ENCODE results near the gene PTCHD1. TPM values are rescaled to one million over a fixed set of nuclear protein-coding genes. Genes with fewer than 3 reads are reported as not detected.

PTCHD1 gene
- total and polyA plus RNA-seq, 2 of the 4 experiments (the other 2 are of a cell fraction), result not detected

DNA sequence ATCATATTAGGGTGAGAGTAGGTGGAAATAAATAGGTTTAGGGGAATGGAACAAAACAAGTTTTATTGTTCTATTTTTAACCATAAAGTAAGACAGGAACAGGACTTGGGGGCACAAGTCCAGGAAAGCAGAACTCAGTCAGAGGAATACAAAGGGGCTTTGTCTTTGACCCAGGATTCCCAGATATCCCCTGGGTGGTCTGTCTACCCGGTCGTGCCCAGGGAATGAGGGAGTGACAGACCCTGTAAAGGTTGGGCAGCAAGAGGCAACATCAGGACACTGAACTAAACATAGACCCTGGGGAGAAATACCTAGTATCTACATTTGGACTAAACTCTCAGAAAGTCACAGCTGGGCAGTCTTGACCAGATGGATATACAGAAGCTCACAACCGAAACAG lies 50.6 kb downstream of the PTCHD1 start:
- no peak overlapping the region for H2BK20ac ChIP-seq (ENCODE audit: low read depth, low read length)
- POLR2A ChIA-PET (ENCODE audit: unreplicated experiment), result no interaction called here
- TF ChIP-seq MAZ (IDR thresholded peaks at IDR 0.05; ENCODE audit: borderline replicate concordance, low read depth, low read length) (no peak), FOS (IDR thresholded peaks at IDR 0.05; ENCODE audit: low read depth, low read length) (no peak), CHD1 (IDR thresholded peaks at IDR 0.05; ENCODE audit: low read depth, low read length) (no peak), MXI1 (IDR thresholded peaks at IDR 0.05; ENCODE audit: borderline replicate concordance, low read depth, low read length) (no peak), POLR2A (IDR thresholded peaks at IDR 0.05; ENCODE audit: low read depth, low read length) (no peak), BHLHE40 (IDR thresholded peaks at IDR 0.05; ENCODE audit: low read depth, low read length) (no peak), SMC3 (IDR thresholded peaks at IDR 0.05; ENCODE audit: low read depth, low read length) (no peak), RFX5 (IDR thresholded peaks at IDR 0.05; ENCODE audit: low read depth, low read length) (no peak), NFE2L2 (IDR thresholded peaks at IDR 0.05; ENCODE audit: low read depth, low read length) (no peak), CEBPB (IDR thresholded peaks at IDR 0.05; ENCODE audit: low read depth, low read length) (no peak), MAFK (IDR thresholded peaks at IDR 0.05; ENCODE audit: low read depth, low read length) (no peak), RAD21 (IDR thresholded peaks at IDR 0.05; ENCODE audit: low read length) (no peak), RCOR1 (IDR thresholded peaks at IDR 0.05; ENCODE audit: insufficient replicate concordance, low read length) (no peak)
- TF ChIP-seq, protein P1, sequence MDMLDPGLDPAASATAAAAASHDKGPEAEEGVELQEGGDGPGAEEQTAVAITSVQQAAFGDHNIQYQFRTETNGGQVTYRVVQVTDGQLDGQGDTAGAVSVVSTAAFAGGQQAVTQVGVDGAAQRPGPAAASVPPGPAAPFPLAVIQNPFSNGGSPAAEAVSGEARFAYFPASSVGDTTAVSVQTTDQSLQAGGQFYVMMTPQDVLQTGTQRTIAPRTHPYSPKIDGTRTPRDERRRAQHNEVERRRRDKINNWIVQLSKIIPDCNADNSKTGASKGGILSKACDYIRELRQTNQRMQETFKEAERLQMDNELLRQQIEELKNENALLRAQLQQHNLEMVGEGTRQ (IDR thresholded peaks at IDR 0.05; ENCODE audit: low read depth, low read length), result no peak
- TF ChIP-seq, protein P2, sequence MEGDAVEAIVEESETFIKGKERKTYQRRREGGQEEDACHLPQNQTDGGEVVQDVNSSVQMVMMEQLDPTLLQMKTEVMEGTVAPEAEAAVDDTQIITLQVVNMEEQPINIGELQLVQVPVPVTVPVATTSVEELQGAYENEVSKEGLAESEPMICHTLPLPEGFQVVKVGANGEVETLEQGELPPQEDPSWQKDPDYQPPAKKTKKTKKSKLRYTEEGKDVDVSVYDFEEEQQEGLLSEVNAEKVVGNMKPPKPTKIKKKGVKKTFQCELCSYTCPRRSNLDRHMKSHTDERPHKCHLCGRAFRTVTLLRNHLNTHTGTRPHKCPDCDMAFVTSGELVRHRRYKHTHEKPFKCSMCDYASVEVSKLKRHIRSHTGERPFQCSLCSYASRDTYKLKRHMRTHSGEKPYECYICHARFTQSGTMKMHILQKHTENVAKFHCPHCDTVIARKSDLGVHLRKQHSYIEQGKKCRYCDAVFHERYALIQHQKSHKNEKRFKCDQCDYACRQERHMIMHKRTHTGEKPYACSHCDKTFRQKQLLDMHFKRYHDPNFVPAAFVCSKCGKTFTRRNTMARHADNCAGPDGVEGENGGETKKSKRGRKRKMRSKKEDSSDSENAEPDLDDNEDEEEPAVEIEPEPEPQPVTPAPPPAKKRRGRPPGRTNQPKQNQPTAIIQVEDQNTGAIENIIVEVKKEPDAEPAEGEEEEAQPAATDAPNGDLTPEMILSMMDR (conservative IDR thresholded peaks at IDR 0.05; ENCODE audit: low read depth, low read length), result no peak
- TF ChIP-seq, protein P3, sequence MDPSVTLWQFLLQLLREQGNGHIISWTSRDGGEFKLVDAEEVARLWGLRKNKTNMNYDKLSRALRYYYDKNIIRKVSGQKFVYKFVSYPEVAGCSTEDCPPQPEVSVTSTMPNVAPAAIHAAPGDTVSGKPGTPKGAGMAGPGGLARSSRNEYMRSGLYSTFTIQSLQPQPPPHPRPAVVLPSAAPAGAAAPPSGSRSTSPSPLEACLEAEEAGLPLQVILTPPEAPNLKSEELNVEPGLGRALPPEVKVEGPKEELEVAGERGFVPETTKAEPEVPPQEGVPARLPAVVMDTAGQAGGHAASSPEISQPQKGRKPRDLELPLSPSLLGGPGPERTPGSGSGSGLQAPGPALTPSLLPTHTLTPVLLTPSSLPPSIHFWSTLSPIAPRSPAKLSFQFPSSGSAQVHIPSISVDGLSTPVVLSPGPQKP (IDR thresholded peaks at IDR 0.05; ENCODE audit: borderline replicate concordance, low read depth, low read length), result no peak
- no peak overlapping the region for H3K4me2 ChIP-seq (ENCODE audit: low read depth, low read length)
- H4K91ac ChIP-seq (ENCODE audit: insufficient read depth, low read depth, low read length), result no peak overlapping the region
- H3K4me1 ChIP-seq (ENCODE audit: control insufficient read depth, insufficient read depth, low read length), result no peaks in the 10 kb centered on the region
- no peak overlapping the region for H2BK5ac ChIP-seq (ENCODE audit: low read depth, low read length, poor library complexity, severe bottlenecking)
- no CpG with 5 or more reads among the region's 3 CpGs for WGBS, 2 experiments (ENCODE audit: extremely low coverage in 2 of 2, insufficient read length in 1 of 2)
- DNase-seq, result no peak
- ATAC-seq (ENCODE audit: low read depth), result no peak
- CTCF ChIA-PET, result no interaction called here
- H3K27me3 ChIP-seq (ENCODE audit: control insufficient read depth, insufficient read depth, low read length), result no peaks in the 10 kb centered on the region
- H4K8ac ChIP-seq (ENCODE audit: low read depth in 2 of 2, low read length in 2 of 2), result no peak overlapping the region
- no peak overlapping the region for H4K5ac ChIP-seq (ENCODE audit: low read depth, low read length)
- no peak overlapping the region for H3K23ac ChIP-seq (ENCODE audit: low read depth, low read length)
- dilution Hi-C loops (cut with HindIII; ENCODE audit: low sequenced_read_pairs, unreplicated experiment) (no loop called here), in situ Hi-C loops (cut with MboI; ENCODE audit: low sequenced_read_pairs) (no loop called here), intact Hi-C loops (cut with micrococcal nuclease) (no loop called here)
- no peak overlapping the region for H2BK120ac ChIP-seq (ENCODE audit: low read depth, low read length)
- H3K56ac ChIP-seq (ENCODE audit: extremely low read depth, insufficient read depth, low read length), result no peak overlapping the region
- H3K14ac ChIP-seq (replicated peaks; ENCODE audit: low read depth, low read length), result no peak overlapping the region
- BruUV-seq (replicated peaks), result no TSS peak
- no peak overlapping the region for H3K4me3 ChIP-seq (ENCODE audit: insufficient read depth, low read depth, low read length)
- no peak overlapping the region for H3K18ac ChIP-seq (ENCODE audit: low read depth, low read length)
- H3K9ac ChIP-seq (ENCODE audit: low read depth, low read length), result no peak overlapping the region
- H2AK5ac ChIP-seq (ENCODE audit: low read depth, low read length), result no peak overlapping the region
- no peaks in the 10 kb centered on the region for H4K20me1 ChIP-seq (ENCODE audit: insufficient read depth, low read length)
- H2BK15ac ChIP-seq (ENCODE audit: low read depth, low read length), result no peak overlapping the region
- H2AK9ac ChIP-seq (replicated peaks; ENCODE audit: low read depth, low read length, poor library complexity), result no peak overlapping the region
- H3K36me3 ChIP-seq (ENCODE audit: control insufficient read depth, insufficient read depth, low read length), result no peaks in the 10 kb centered on the region
- H2AFZ ChIP-seq (replicated peaks; ENCODE audit: low read length, poor library complexity), result no peak overlapping the region
- no peaks in the 10 kb centered on the region for H3K9me1 ChIP-seq (ENCODE audit: insufficient read depth, low read length)
- no peak overlapping the region for H3K27ac ChIP-seq (ENCODE audit: insufficient read depth, low read length)
- H3K4ac ChIP-seq (ENCODE audit: low read depth, low read length), result no peak overlapping the region
- no peaks in the 10 kb centered on the region for H3K79me1 ChIP-seq (ENCODE audit: low read depth in 1 of 2, low read length in 2 of 2)
- H3K9me3 ChIP-seq (ENCODE audit: control insufficient read depth, insufficient read depth, low read length), result no peaks in the 10 kb centered on the region
